OCI-LY1 (cell line): Measurements from ENCODE around the gene CCNY.
"Not testable (repeated sequence)": the region's sequence is repeated elsewhere in the genome, so short reads cannot be mapped to it uniquely, and the experiment has no call there.

Source experiments
- H2AFZ ChIP-seq: fragments of 200-600 bp; sonication (generic), shearing (Covaris generic); 2 replicates; pipeline ENCODE4 v1.6.0; 2014; ENCODE audit warnings: antibody characterized with exemption, mild to moderate bottlenecking, low read length
- H3F3A ChIP-seq: fragments of 200-600 bp; sonication (generic), shearing (Covaris generic); 2 replicates; pipeline ENCODE4 v1.6.0; 2014; ENCODE audit warnings: mild to moderate bottlenecking, antibody characterized with exemption, low read length, moderate library complexity; ENCODE audit not compliant: insufficient read depth
- H3K27ac ChIP-seq: fragments of 200-600 bp; sonication (generic); 2 replicates; pipeline ENCODE4 v1.5.1; 2014; ENCODE audit warnings: low read length, mixed run types, mild to moderate bottlenecking, low read depth; ENCODE audit not compliant: poor library complexity, severe bottlenecking
- H3K27me3 ChIP-seq: fragments of 200-600 bp; sonication (generic); 2 replicates; pipeline ENCODE4 v1.6.0; 2014; ENCODE audit warnings: antibody characterized with exemption, mild to moderate bottlenecking, low read length, moderate library complexity; ENCODE audit not compliant: insufficient read depth
- H3K36me3 ChIP-seq: fragments of 200-600 bp; sonication (generic); 2 replicates; pipeline ENCODE4 v1.6.1; 2014; ENCODE audit warnings: mild to moderate bottlenecking, antibody characterized with exemption, low read length, moderate library complexity, mixed read lengths; ENCODE audit not compliant: insufficient read depth
- H3K4me1 ChIP-seq: fragments of 200-600 bp; sonication (generic); 2 replicates; pipeline ENCODE4 v1.5.1; 2014; ENCODE audit warnings: mild to moderate bottlenecking, low read length, moderate library complexity; ENCODE audit not compliant: insufficient read depth, severe bottlenecking
- H3K4me2 ChIP-seq: fragments of 200-600 bp; sonication (generic), shearing (Covaris generic); 2 replicates; pipeline ENCODE4 v1.6.1; 2014; ENCODE audit warnings: low read length
- H3K4me3 ChIP-seq: fragments of 200-600 bp; sonication (generic); 2 replicates; pipeline ENCODE4 v1.5.1; 2014; ENCODE audit warnings: low read length, low read depth, mild to moderate bottlenecking, mixed read lengths; ENCODE audit not compliant: poor library complexity, severe bottlenecking
- H3K79me2 ChIP-seq: fragments of 200-600 bp; shearing (Covaris generic); 2 replicates; pipeline ENCODE4 v1.6.1; 2016; ENCODE audit warnings: mixed run types, low read length, mixed read lengths; ENCODE audit not compliant: insufficient read depth
- H3K9ac ChIP-seq: fragments of 200-600 bp; sonication (generic), shearing (Covaris generic); 2 replicates; pipeline ENCODE4 v1.6.1; 2014; ENCODE audit warnings: mild to moderate bottlenecking, low read length, mixed read lengths
- H3K9me2 ChIP-seq: fragments of 200-600 bp; sonication (generic), shearing (Covaris generic); 2 replicates; pipeline ENCODE4 v1.6.1; 2014; ENCODE audit warnings: low read depth, mild to moderate bottlenecking, low read length, mixed read lengths
- H3K9me3 ChIP-seq: fragments of 200-600 bp; shearing (Covaris generic); 2 replicates; pipeline ENCODE4 v1.6.1; 2014; ENCODE audit warnings: low read length, mixed read lengths
- H4K20me1 ChIP-seq: fragments of 200-600 bp; sonication (generic), shearing (Covaris generic); 2 replicates; pipeline ENCODE4 v1.6.0; 2016; ENCODE audit warnings: mild to moderate bottlenecking, low read length; ENCODE audit not compliant: insufficient read depth
- EZH2 ChIP-seq: fragments of 200-600 bp; sonication (generic), shearing (Covaris generic); IDR thresholded peaks from 2 replicates; pipeline ENCODE4 v1.8.0; 2017; ENCODE audit warnings: borderline replicate concordance, mixed run types, mild to moderate bottlenecking, antibody characterized with exemption, low read length, moderate library complexity, mixed read lengths
- TF ChIP-seq, protein P1 (sequence below): fragments of 200-600 bp; sonication (generic), shearing (Covaris generic); IDR thresholded peaks from 2 replicates; pipeline ENCODE4 v1.5.1; 2017; ENCODE audit warnings: mild to moderate bottlenecking, antibody characterized with exemption, low read length, moderate library complexity, mixed read lengths

Gene CCNY

DNA sequence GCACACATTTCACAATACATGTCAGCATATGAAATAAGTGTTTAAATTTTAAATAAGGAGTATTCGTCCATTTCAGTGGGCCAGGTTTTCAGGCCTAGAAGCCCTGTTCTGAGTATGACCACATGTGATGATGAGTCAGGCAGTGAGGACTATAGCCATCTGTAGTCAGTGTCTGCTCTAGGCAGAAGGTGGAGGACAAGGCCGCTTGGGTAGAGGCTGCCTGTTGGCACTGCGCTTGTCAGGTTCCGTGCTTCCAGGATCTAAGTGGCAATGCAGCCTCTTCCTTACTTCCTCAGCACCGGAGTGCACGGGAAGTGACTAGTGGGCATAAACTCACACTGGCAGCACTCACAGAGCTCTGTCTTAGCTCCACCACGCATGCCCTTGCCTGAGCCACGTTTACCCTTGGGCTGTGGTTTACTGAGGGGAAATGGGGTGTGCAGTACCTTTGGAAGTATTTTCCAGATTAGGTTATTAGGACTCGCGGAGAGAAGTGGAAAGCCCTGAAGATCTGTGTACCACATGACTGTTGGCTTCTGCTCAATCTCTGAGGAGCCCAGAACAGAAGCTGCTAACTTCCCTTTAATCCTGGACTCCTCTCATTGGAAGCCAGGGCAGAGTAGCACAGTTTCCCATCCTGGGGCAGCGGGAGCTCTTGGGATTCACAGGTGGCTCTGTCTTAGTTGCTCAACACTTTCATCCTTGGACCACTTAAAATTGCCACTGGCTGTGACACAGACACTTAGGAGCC is 181.3 kb downstream of the CCNY start:
- TF ChIP-seq, protein P1, sequence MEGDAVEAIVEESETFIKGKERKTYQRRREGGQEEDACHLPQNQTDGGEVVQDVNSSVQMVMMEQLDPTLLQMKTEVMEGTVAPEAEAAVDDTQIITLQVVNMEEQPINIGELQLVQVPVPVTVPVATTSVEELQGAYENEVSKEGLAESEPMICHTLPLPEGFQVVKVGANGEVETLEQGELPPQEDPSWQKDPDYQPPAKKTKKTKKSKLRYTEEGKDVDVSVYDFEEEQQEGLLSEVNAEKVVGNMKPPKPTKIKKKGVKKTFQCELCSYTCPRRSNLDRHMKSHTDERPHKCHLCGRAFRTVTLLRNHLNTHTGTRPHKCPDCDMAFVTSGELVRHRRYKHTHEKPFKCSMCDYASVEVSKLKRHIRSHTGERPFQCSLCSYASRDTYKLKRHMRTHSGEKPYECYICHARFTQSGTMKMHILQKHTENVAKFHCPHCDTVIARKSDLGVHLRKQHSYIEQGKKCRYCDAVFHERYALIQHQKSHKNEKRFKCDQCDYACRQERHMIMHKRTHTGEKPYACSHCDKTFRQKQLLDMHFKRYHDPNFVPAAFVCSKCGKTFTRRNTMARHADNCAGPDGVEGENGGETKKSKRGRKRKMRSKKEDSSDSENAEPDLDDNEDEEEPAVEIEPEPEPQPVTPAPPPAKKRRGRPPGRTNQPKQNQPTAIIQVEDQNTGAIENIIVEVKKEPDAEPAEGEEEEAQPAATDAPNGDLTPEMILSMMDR, result no peak
- TF ChIP-seq EZH2, result no peak
- no peaks in the 10 kb centered on the region for H4K20me1 ChIP-seq
- H3K4me1 ChIP-seq, result no peaks in the 10 kb centered on the region
- H3K36me3 ChIP-seq, result no peaks in the 10 kb centered on the region
- no peaks in the 10 kb centered on the region for H3F3A ChIP-seq
- H3K9me2 ChIP-seq, result no peaks in the 10 kb centered on the region
- no peak overlapping the region for H2AFZ ChIP-seq
- H3K9ac ChIP-seq, result no peak overlapping the region
- H3K4me2 ChIP-seq, result no peak overlapping the region
- no peak overlapping the region for H3K4me3 ChIP-seq
- H3K27me3 ChIP-seq, result no peaks in the 10 kb centered on the region
- H3K9me3 ChIP-seq, result no peaks in the 10 kb centered on the region
- H3K79me2 ChIP-seq, result no peaks in the 10 kb centered on the region
- H3K27ac ChIP-seq, result no peak overlapping the region

DNA sequence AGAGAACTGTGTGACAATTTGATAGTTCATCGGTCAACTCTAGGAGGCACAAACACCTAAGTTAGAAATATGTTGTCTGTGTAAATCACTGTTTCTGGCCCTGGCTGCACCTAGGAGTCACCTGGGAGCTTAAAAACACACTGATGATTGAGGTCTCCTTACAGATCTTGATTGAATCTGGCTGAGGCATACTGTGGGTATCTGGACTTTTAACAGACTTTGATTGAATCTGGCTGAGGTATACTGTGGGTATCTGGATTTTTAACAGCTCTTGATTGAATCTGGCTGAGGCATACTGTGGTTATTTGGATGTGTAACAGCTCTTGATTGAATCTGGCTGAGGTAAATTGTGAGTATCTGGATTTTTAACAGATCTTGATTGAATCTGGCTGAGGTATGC is 181.9 kb downstream of the CCNY start:
- H3K4me3 ChIP-seq, H3K9me3 ChIP-seq, H3K27ac ChIP-seq, H4K20me1 ChIP-seq, H3K79me2 ChIP-seq, H3K9ac ChIP-seq, H2AFZ ChIP-seq, H3K36me3 ChIP-seq, H3K4me1 ChIP-seq, H3K4me2 ChIP-seq, H3F3A ChIP-seq, H3K27me3 ChIP-seq, H3K9me2 ChIP-seq: not testable (repeated sequence)

DNA sequence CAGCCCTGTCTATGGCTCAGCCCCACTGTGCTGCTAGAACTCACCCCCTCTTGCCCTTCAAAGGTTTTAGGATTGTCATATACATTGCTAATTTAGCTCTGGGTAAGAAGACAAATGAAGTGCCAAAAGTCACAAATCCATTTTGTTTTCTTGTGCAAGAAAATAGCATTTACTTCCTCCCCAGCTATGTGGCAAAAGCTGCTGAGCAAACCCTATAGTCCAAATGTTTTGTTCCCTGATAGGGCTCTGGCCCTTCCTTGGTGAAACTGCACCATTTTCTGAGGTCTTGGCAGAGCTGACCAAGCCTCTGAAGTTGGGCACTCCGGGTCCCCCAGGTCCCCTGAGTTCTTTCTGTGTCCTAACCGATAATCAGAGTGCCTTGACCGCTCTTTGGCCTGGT is 184.7 kb downstream of the CCNY start:
- H3K4me1 ChIP-seq, result peaks cover 8% of the 10 kb centered on the region
- H3K36me3 ChIP-seq, result no peaks in the 10 kb centered on the region
- H2AFZ ChIP-seq, result no peak overlapping the region
- H3K9me2 ChIP-seq, result no peaks in the 10 kb centered on the region
- no peaks in the 10 kb centered on the region for H3K79me2 ChIP-seq
- no peaks in the 10 kb centered on the region for H3K9me3 ChIP-seq
- no peak overlapping the region for H3K9ac ChIP-seq
- no peak overlapping the region for H3K4me3 ChIP-seq
- H3K27me3 ChIP-seq, result no peaks in the 10 kb centered on the region
- H3K4me2 ChIP-seq, result no peak overlapping the region
- no peaks in the 10 kb centered on the region for H4K20me1 ChIP-seq
- H3K27ac ChIP-seq, result no peak overlapping the region
- H3F3A ChIP-seq, result no peaks in the 10 kb centered on the region
- TF ChIP-seq, protein P1, result no peak
- no peak for TF ChIP-seq EZH2

DNA sequence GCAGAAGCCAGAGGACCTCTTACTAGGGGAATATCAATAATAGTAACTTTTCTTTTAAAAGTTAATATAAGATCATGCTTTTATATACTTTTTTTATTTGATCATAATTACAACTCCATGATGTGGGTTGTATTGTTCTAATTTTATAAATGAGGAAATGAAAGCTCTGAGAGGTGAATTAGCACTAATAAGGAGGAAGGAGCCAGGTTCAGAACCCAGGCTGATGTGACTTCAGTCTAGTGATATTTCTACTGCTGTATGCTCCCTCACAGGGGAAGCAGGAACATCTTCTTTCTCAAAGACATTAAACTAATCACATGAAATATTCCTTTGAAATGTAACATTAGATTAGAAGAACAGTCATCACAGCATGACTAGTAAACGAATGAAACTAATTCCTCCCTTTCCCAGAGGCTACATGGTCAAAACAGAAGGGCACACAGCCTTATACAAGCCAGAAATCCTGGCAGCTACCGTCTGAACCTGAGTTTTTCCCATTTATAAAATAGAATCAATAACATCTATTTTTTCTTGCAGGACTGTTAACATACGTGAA is 187.4 kb downstream of the CCNY start:
- Histone ChIP-seq H3K27ac (no peak overlapping the region), H2AFZ (no peak overlapping the region), H3K4me2 (no peak overlapping the region), H3K4me1 (peaks cover 20% of the 10 kb centered on the region), H3K36me3 (no peaks in the 10 kb centered on the region), H3K9ac (no peak overlapping the region), H3K79me2 (no peaks in the 10 kb centered on the region), H3K27me3 (no peaks in the 10 kb centered on the region), H4K20me1 (no peaks in the 10 kb centered on the region), H3K9me2 (no peaks in the 10 kb centered on the region), H3K9me3 (no peaks in the 10 kb centered on the region), H3K4me3 (no peak overlapping the region), H3F3A (no peaks in the 10 kb centered on the region)
- TF ChIP-seq, protein P1, result no peak
- no peak for TF ChIP-seq EZH2
